PFSK-1 (cell line): ENCODE data around the gene DNAJC27.

Experiments used
- FOXP2 ChIP-seq: optimal IDR thresholded peaks from 2 replicates; pipeline ENCODE3; 2011; ENCODE audit warnings: borderline replicate concordance, control low read depth, inconsistent platforms; ENCODE audit not compliant: insufficient read depth; ENCODE audit errors: extremely low read length, extremely low read depth
- POLR2AphosphoS5 ChIP-seq: IDR thresholded peaks from 2 replicates; pipeline ENCODE4 v1.6.1; 2012; ENCODE audit warnings: low read depth, mild to moderate bottlenecking, control low read depth, low read length, moderate library complexity
- REST ChIP-seq, 2 experiments: IDR thresholded peaks; 2 replicates each; pipeline versions ENCODE4 v1.6.1 to v1.8.0; 2011 to 2012; ENCODE audit warnings: low read depth in 2 of 2, low read length in 2 of 2, control low read depth in 1 of 2, inconsistent platforms in 1 of 2, mild to moderate bottlenecking in 1 of 2, moderate library complexity in 1 of 2; ENCODE audit not compliant: insufficient read depth in 1 of 2
- SIN3A ChIP-seq: IDR thresholded peaks from 2 replicates; pipeline ENCODE4 v1.6.1; 2012; ENCODE audit warnings: mild to moderate bottlenecking, low read length, moderate library complexity, borderline replicate concordance; ENCODE audit not compliant: insufficient read depth
- TAF1 ChIP-seq: IDR thresholded peaks from 2 replicates; pipeline ENCODE4 v1.6.1; 2012; ENCODE audit warnings: low read length, control low read depth, borderline replicate concordance; ENCODE audit not compliant: insufficient read depth

Gene DNAJC27

GRCh38 chr2:24918326-24919036, 53.3 kb downstream of the DNAJC27 start:
- TF ChIP-seq SIN3A (no peak), REST (IDR thresholded peaks at IDR 0.05; ENCODE audit: insufficient read depth in 1 of 2, low read depth in 2 of 2, low read length in 2 of 2) (no peak), TAF1 (no peak), FOXP2 (no peak), POLR2AphosphoS5 (no peak)

- TF ChIP-seq POLR2AphosphoS5: no peak
- TF ChIP-seq FOXP2: no peak
- no peak for TF ChIP-seq TAF1
- TF ChIP-seq REST (IDR thresholded peaks at IDR 0.05; ENCODE audit: insufficient read depth in 1 of 2, low read depth in 2 of 2, low read length in 2 of 2): no peak
- TF ChIP-seq SIN3A: no peak
Measured at GRCh38 chr2:24917731-24918325, 53.9 kb downstream of the DNAJC27 start.

- TF ChIP-seq TAF1 (no peak), REST (IDR thresholded peaks at IDR 0.05; ENCODE audit: insufficient read depth in 1 of 2, low read depth in 2 of 2, low read length in 2 of 2) (no peak)
Measured at GRCh38 chr2:24917086-24917485, 54.7 kb downstream of the DNAJC27 start.

GRCh38 chr2:24915796-24916195, 56.0 kb downstream of the DNAJC27 start:
- no peak for TF ChIP-seq FOXP2

GRCh38 chr2:24915175-24915574, 56.6 kb downstream of the DNAJC27 start:
- TF ChIP-seq FOXP2 (no peak), TAF1 (no peak), REST (IDR thresholded peaks at IDR 0.05; ENCODE audit: insufficient read depth in 1 of 2, low read depth in 2 of 2, low read length in 2 of 2) (no peak), POLR2AphosphoS5 (no peak), SIN3A (no peak)
